Measurements from ENCODE around the gene NID1. TPM values are rescaled to one million over a fixed set of nuclear protein-coding genes. Genes with fewer than 3 reads are reported as not detected.

NID1 gene
- total RNA-seq, 2 donors from 2014 or later: 28.5 to 58.0 TPM

DNA sequence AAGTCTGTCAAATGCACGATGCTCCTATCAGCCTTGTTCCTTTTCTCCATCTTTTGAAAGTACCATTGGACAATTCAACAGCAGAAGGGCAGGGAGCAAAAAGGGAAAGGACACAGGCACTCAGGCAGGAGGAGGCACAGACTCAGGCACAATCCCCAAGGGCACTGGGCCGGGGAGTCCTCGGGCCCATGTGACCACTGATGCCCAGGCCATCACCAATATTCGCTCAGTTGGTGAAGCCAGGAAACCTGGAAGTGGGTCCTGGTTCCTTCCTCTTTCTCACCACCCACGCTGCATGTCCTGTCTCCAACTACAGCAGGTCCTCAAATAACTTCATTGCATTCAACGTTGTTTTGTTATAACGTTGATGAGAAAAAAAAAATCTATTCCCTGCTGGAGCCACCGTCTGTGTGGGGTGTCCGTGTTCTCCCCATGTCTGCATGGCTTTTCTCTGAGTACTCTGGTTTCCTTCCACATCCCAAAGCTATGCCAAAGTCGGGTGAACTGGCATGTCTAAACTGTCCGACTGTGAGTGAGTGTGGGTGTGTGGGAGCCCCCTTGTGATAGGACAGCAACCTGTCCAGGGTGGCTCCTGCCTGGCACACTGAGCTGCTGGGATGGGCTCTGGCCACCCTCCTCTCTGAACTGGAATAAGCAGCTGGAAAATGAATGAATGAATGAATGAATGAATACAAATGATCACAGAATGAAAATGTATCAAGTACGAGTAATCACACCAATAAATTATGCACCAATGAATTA is 12.5 kb downstream of the NID1 start:
- 54 to 57% methylated on average over 12 of the region's 12 CpGs for WGBS, 2 donors
- Histone ChIP-seq H3K4me1 (no peaks in the 10 kb centered on the region), H3K36me3 (replicated peaks in 1 of 2; ENCODE audit: insufficient read depth in 1 of 2, low read depth in 2 of 2) (no peaks in the 10 kb centered on the region), H3K4me3 (no peak overlapping the region), H3K27ac (no peak overlapping the region), H3K27me3 (no peaks in the 10 kb centered on the region), H3K9me3 (no peaks in the 10 kb centered on the region)
- TF ChIP-seq, protein P1, sequence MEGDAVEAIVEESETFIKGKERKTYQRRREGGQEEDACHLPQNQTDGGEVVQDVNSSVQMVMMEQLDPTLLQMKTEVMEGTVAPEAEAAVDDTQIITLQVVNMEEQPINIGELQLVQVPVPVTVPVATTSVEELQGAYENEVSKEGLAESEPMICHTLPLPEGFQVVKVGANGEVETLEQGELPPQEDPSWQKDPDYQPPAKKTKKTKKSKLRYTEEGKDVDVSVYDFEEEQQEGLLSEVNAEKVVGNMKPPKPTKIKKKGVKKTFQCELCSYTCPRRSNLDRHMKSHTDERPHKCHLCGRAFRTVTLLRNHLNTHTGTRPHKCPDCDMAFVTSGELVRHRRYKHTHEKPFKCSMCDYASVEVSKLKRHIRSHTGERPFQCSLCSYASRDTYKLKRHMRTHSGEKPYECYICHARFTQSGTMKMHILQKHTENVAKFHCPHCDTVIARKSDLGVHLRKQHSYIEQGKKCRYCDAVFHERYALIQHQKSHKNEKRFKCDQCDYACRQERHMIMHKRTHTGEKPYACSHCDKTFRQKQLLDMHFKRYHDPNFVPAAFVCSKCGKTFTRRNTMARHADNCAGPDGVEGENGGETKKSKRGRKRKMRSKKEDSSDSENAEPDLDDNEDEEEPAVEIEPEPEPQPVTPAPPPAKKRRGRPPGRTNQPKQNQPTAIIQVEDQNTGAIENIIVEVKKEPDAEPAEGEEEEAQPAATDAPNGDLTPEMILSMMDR (IDR thresholded peaks at IDR 0.05): no peak
- no peak for TF ChIP-seq POLR2A (IDR thresholded peaks at IDR 0.05)
- no peak for ATAC-seq
- intact Hi-C loops (cut with DNase I): no loop called here
- no peak for DNase-seq

DNA sequence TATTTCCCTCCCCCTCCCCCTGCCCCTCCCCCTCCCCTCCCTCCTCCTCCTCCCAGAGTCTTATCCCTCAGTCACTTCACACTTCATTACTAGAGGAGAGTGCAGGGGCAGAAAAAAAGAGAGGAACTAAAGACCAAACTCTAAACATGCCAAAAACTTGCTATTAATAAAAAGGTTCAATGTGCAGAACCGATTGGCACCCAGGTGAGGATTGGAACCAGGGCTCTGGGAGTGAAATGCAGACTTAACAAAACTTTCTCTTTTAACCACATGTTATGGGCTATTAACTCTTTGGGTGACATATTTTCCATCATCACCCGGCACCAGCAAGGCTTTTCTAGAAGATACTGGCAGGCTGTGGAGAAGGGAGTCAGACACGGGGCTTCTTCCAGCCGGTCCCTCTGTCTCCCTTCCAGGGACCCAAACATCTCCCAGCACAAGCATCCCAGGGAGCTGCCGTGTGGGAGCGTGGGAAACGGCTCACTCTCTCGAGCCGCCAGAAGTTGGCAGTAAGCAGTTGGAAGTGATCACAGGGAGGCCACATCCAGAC is 13.6 kb downstream of the NID1 start:
- intact Hi-C loops (cut with DNase I): no loop called here
- H3K4me3 ChIP-seq: no peak overlapping the region
- WGBS, 2 donors: 29 to 34% methylated on average over 9 of the region's 9 CpGs

DNA sequence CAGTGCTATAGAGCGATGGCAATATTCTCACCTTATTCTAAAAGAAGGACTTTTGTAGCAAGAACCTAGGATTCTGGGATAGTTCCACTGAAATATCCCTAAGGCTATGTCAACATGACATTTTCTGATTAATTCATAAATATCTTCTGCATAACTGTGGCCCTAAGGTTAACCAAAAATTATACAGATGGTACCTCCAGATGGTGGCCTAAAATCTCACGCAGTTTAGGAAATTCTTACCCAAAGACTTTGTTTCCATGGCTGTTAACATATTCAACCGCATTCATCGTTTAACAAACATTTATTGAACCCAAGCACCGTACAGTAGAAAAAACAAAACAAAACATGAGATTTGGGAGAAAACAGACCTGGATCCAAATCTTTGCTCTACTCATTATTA is 19.1 kb downstream of the NID1 start:
- Histone ChIP-seq H3K4me1 (no peaks in the 10 kb centered on the region), H3K4me3 (no peak overlapping the region), H3K27me3 (no peaks in the 10 kb centered on the region), H3K9me3 (no peaks in the 10 kb centered on the region), H3K36me3 (replicated peaks in 1 of 2; ENCODE audit: insufficient read depth in 1 of 2, low read depth in 2 of 2) (no peaks in the 10 kb centered on the region), H3K27ac (no peak overlapping the region)
- no peak for TF ChIP-seq POLR2A (IDR thresholded peaks at IDR 0.05)
- TF ChIP-seq, protein P1 (IDR thresholded peaks at IDR 0.05): no peak
- intact Hi-C loops (cut with DNase I): no loop called here
- DNase-seq (no peak), ATAC-seq (no peak)
- 92 to 97% methylated on average over 5 of the region's 5 CpGs for WGBS, 2 donors

More for the DNA sequence above, 13.6 kb downstream of the NID1 start:
- H3K36me3 ChIP-seq (replicated peaks in 1 of 2; ENCODE audit: insufficient read depth in 1 of 2, low read depth in 2 of 2): no peaks in the 10 kb centered on the region
- no peaks in the 10 kb centered on the region for H3K4me1 ChIP-seq
- no peak overlapping the region for H3K27ac ChIP-seq
- H3K9me3 ChIP-seq: no peaks in the 10 kb centered on the region
- no peak for TF ChIP-seq POLR2A (IDR thresholded peaks at IDR 0.05)
- TF ChIP-seq, protein P1 (IDR thresholded peaks at IDR 0.05): no peak
- no peaks in the 10 kb centered on the region for H3K27me3 ChIP-seq
- no peak for DNase-seq
- ATAC-seq: no peak

DNA sequence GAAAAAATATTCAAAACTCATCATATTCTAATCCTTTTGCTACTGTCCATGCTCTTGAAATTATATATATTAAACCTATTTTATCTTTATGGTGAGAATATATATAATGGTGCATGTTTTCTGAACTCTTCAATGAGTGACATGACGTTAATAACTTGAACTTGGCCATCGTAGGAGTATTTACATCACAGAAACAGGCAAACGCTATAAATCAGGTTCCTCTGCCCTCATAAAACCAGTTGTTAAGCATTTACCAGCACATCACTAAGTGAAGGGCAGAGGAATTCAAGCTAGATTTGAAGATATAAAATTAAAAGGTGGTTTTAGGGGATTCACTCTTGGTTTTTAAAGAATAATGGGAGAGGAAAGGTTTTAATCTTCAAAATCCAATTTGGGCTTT is 20.5 kb downstream of the NID1 start:
- no peak for ATAC-seq
- Histone ChIP-seq H3K27me3 (no peaks in the 10 kb centered on the region), H3K27ac (no peak overlapping the region), H3K36me3 (replicated peaks in 1 of 2; ENCODE audit: insufficient read depth in 1 of 2, low read depth in 2 of 2) (no peaks in the 10 kb centered on the region), H3K4me3 (no peak overlapping the region), H3K4me1 (no peaks in the 10 kb centered on the region), H3K9me3 (no peaks in the 10 kb centered on the region)
- no peak for DNase-seq
- WGBS, 2 donors: 68 to 76% methylated on average over 3 of the region's 3 CpGs
- intact Hi-C loops (cut with DNase I): no loop called here
- TF ChIP-seq POLR2A (IDR thresholded peaks at IDR 0.05): no peak
- TF ChIP-seq, protein P1 (IDR thresholded peaks at IDR 0.05): no peak
